ENCODE data around the gene MED27.

The MED27 gene

GRCh38 chr9:131838530-131839280, 241.0 kb downstream of the MED27 start:
- TF ChIP-seq USF1 (IDR thresholded peaks at IDR 0.05) (no peak), NFIC (IDR thresholded peaks at IDR 0.05) (no peak), TAF1 (IDR thresholded peaks at IDR 0.05; ENCODE audit: low read depth) (no peak), REST (IDR thresholded peaks at IDR 0.05; ENCODE audit: low read depth) (no peak), ZBTB7A (IDR thresholded peaks at IDR 0.05; ENCODE audit: low read depth) (no peak), CEBPB (IDR thresholded peaks at IDR 0.05) (no peak)

- TF ChIP-seq TCF12 (IDR thresholded peaks at IDR 0.05; ENCODE audit: low read depth) (no peak), YY1 (IDR thresholded peaks at IDR 0.05; ENCODE audit: low read depth) (no peak), MAX (IDR thresholded peaks at IDR 0.05) (no peak), TAF1 (IDR thresholded peaks at IDR 0.05; ENCODE audit: low read depth) (no peak), EP300 (IDR thresholded peaks at IDR 0.05; ENCODE audit: borderline replicate concordance) (no peak), CREB1 (IDR thresholded peaks at IDR 0.05; ENCODE audit: low read depth) (no peak), EGR1 (IDR thresholded peaks at IDR 0.05) (no peak), FOXM1 (IDR thresholded peaks at IDR 0.05; ENCODE audit: borderline replicate concordance, low read depth) (no peak), RAD21 (IDR thresholded peaks at IDR 0.05; ENCODE audit: low read depth) (no peak), CEBPB (IDR thresholded peaks at IDR 0.05) (no peak), REST (IDR thresholded peaks at IDR 0.05; ENCODE audit: low read depth) (no peak), ZBTB7A (IDR thresholded peaks at IDR 0.05; ENCODE audit: low read depth) (no peak), NFIC (IDR thresholded peaks at IDR 0.05) (no peak), USF1 (IDR thresholded peaks at IDR 0.05) (no peak), TEAD4 (IDR thresholded peaks at IDR 0.05) (no peak)
These were observed 241.8 kb downstream of the MED27 start for GRCh38 chr9:131837836-131838235.

- TF ChIP-seq RAD21 (IDR thresholded peaks at IDR 0.05; ENCODE audit: low read depth) (peak; percentile 39; the same call in 1 of the 2 replicates), CEBPB (IDR thresholded peaks at IDR 0.05) (no peak)
These were observed 242.4 kb downstream of the MED27 start for GRCh38 chr9:131837316-131837715.

- TF ChIP-seq REST (IDR thresholded peaks at IDR 0.05; ENCODE audit: low read depth) (no peak), CREB1 (IDR thresholded peaks at IDR 0.05; ENCODE audit: low read depth) (no peak), EP300 (IDR thresholded peaks at IDR 0.05; ENCODE audit: borderline replicate concordance) (no peak), FOXM1 (IDR thresholded peaks at IDR 0.05; ENCODE audit: borderline replicate concordance, low read depth) (no peak), TAF1 (IDR thresholded peaks at IDR 0.05; ENCODE audit: low read depth) (no peak), ZBTB7A (IDR thresholded peaks at IDR 0.05; ENCODE audit: low read depth) (no peak), NFIC (IDR thresholded peaks at IDR 0.05) (no peak), MAX (IDR thresholded peaks at IDR 0.05) (no peak), RAD21 (IDR thresholded peaks at IDR 0.05; ENCODE audit: low read depth) (no peak), CEBPB (IDR thresholded peaks at IDR 0.05) (no peak), EGR1 (IDR thresholded peaks at IDR 0.05) (no peak), TEAD4 (IDR thresholded peaks at IDR 0.05) (no peak), TCF12 (IDR thresholded peaks at IDR 0.05; ENCODE audit: low read depth) (no peak), YY1 (IDR thresholded peaks at IDR 0.05; ENCODE audit: low read depth) (no peak), USF1 (IDR thresholded peaks at IDR 0.05) (no peak)
These were observed 242.9 kb downstream of the MED27 start for GRCh38 chr9:131836607-131837315.

All from Ishikawa (cell line).